Endothelial cell of umbilical vein (primary cell): ENCODE data around the gene CLDN11. TPM values are rescaled to one million over a fixed set of nuclear protein-coding genes. Genes with fewer than 3 reads are reported as not detected.

Experiments used
- BruUV-seq: library from RNA; stranded (reverse); fragments of 400-500 nt; replicated peaks from 2 replicates; lab custom pipeline; 2021; lab: Mats Ljungman, UMichigan
- CTCF ChIA-PET: fragments of 300-600, 350-600 bp; sonication (Branson Sonifier 250); formaldehyde crosslinking; loops from one replicate; lab custom pipeline; 2021; ENCODE audit warnings: antibody characterized with exemption, inconsistent platforms; lab: Charles Lee
- POLR2A ChIA-PET: fragments of 300-600, 350-600 bp; sonication (Branson Sonifier 250); formaldehyde crosslinking; loops from one replicate; lab custom pipeline; 2021; ENCODE audit warnings: antibody characterized with exemption, inconsistent platforms; lab: Charles Lee
- DNase-seq: peaks from one replicate; pipeline ENCODE4 v3.0.0-alpha.2; 2011; ENCODE audit warnings: low read depth, low spot score
- FAIRE-seq: peaks from 2 replicates; lab custom pipeline; 2011; peaks lifted over from hg19 to GRCh38; lab: Jason Lieb, UNC
- H2AFZ ChIP-seq: 2 replicates; pipeline ENCODE4 v1.6.0; 2012; ENCODE audit warnings: low read depth, low read length, control low read depth, inconsistent platforms
- H3K27ac ChIP-seq: 2 replicates; pipeline ENCODE4 v1.5.1; 2011; ENCODE audit warnings: low read depth, mild to moderate bottlenecking, control low read depth, low read length, moderate library complexity; ENCODE audit not compliant: insufficient read depth
- H3K27me3 ChIP-seq, 2 experiments: 2 replicates each; pipeline versions ENCODE4 v1.6.0 to v1.6.1; 2011; ENCODE audit warnings: low read length in 2 of 2, mixed read lengths in 1 of 2; ENCODE audit not compliant: control insufficient read depth in 2 of 2, insufficient read depth in 2 of 2
- H3K36me3 ChIP-seq, 2 experiments: 2 replicates in 1 of 2; 3 replicates in 1 of 2; pipeline ENCODE4 v1.5.1; 2011; ENCODE audit warnings: low read length in 2 of 2, mild to moderate bottlenecking in 1 of 2, moderate library complexity in 1 of 2; ENCODE audit not compliant: control insufficient read depth in 2 of 2, insufficient read depth in 2 of 2; ENCODE audit errors: extremely low read depth in 1 of 2
- H3K4me1 ChIP-seq: 3 replicates; pipeline ENCODE4 v1.5.1; 2011; ENCODE audit warnings: mild to moderate bottlenecking, low read length; ENCODE audit not compliant: control insufficient read depth, insufficient read depth; ENCODE audit errors: extremely low read depth
- H3K4me2 ChIP-seq: 2 replicates; pipeline ENCODE4 v1.6.1; 2011; ENCODE audit warnings: low read length, control low read depth, mixed read lengths; ENCODE audit not compliant: insufficient read depth
- H3K4me3 ChIP-seq, 3 experiments: fragments of 200-600 bp in 1 of 3; sonication (generic), shearing (Covaris generic) in 1 of 3; replicated peaks in 1 of 3; 2 replicates each; pipeline ENCODE4 v1.5.1; 2011 to 2016; ENCODE audit warnings: control low read depth in 3 of 3, low read length in 3 of 3, mild to moderate bottlenecking in 2 of 3, inconsistent platforms in 1 of 3, low read depth in 1 of 3, moderate library complexity in 1 of 3; ENCODE audit not compliant: insufficient read depth in 1 of 3
- H3K79me2 ChIP-seq: 2 replicates; pipeline ENCODE4 v1.6.0; 2012; ENCODE audit warnings: low read length, inconsistent platforms; ENCODE audit not compliant: control insufficient read depth, insufficient read depth
- H3K9ac ChIP-seq: replicated peaks from 2 replicates; pipeline ENCODE3; 2011; ENCODE audit warnings: low read length, control low read depth; ENCODE audit not compliant: insufficient read depth; ENCODE audit errors: extremely low read depth
- H3K9me1 ChIP-seq: replicated peaks from 3 replicates; pipeline ENCODE4 v1.6.0; 2011; ENCODE audit warnings: mild to moderate bottlenecking, low read length; ENCODE audit not compliant: control insufficient read depth, insufficient read depth; ENCODE audit errors: extremely low read depth
- H3K9me3 ChIP-seq: replicated peaks from 2 replicates; pipeline ENCODE4 v1.5.1; 2012; ENCODE audit warnings: low read length, inconsistent platforms; ENCODE audit not compliant: control insufficient read depth, insufficient read depth
- H4K20me1 ChIP-seq: replicated peaks from 2 replicates; pipeline ENCODE3; 2011; ENCODE audit warnings: mild to moderate bottlenecking, low read length; ENCODE audit not compliant: control insufficient read depth, insufficient read depth; ENCODE audit errors: extremely low read depth
- CTCF ChIP-seq, 2 donors: IDR thresholded peaks; 1 replicate in 1 of 2; 2 replicates in 1 of 2; pipeline ENCODE4 v1.5.1; 2011; ENCODE audit warnings: low read length in 2 of 2, mild to moderate bottlenecking in 2 of 2, moderate library complexity in 2 of 2, control low read depth in 1 of 2, inconsistent platforms in 1 of 2, low read depth in 1 of 2; ENCODE audit not compliant: insufficient read depth in 1 of 2; ENCODE audit errors: extremely low read depth in 1 of 2
- EZH2 ChIP-seq: IDR thresholded peaks from 2 replicates; pipeline ENCODE4 v1.6.1; 2012; ENCODE audit warnings: borderline replicate concordance, low read depth, mild to moderate bottlenecking, moderate library complexity, low read length, inconsistent platforms; ENCODE audit not compliant: severe bottlenecking
- FOS ChIP-seq: IDR thresholded peaks from 2 replicates; pipeline ENCODE4 v1.6.1; 2011; ENCODE audit warnings: mild to moderate bottlenecking, low read length, moderate library complexity, borderline replicate concordance; ENCODE audit not compliant: insufficient read depth
- GATA2 ChIP-seq: IDR thresholded peaks from 2 replicates; pipeline ENCODE4 v1.7.0; 2011; ENCODE audit warnings: low read depth, mild to moderate bottlenecking, moderate library complexity, mixed read lengths, low read length; ENCODE audit not compliant: insufficient read length, insufficient read depth
- JUN ChIP-seq: IDR thresholded peaks from 2 replicates; pipeline ENCODE4 v1.6.1; 2011; ENCODE audit warnings: borderline replicate concordance, low read depth; ENCODE audit not compliant: insufficient read length, insufficient read depth
- MAX ChIP-seq: IDR thresholded peaks from 2 replicates; pipeline ENCODE4 v1.6.1; 2011; ENCODE audit not compliant: insufficient read depth, insufficient read length
- MYC ChIP-seq: IDR thresholded peaks from one replicate; pipeline ENCODE4 v1.6.1; 2011; ENCODE audit warnings: mild to moderate bottlenecking, low read depth, low read length
- POLR2A ChIP-seq: IDR thresholded peaks from 2 replicates; pipeline ENCODE4 v1.6.1; 2012; ENCODE audit warnings: low read depth, mild to moderate bottlenecking, control low read depth, low read length
- POLR2AphosphoS5 ChIP-seq: IDR thresholded peaks from 2 replicates; pipeline ENCODE4 v1.6.1; 2012; ENCODE audit warnings: low read depth, mild to moderate bottlenecking, control low read depth, low read length, moderate library complexity; ENCODE audit not compliant: insufficient read depth
- dilution Hi-C: fragments of 300-500 bp; cut with MboI; formaldehyde crosslinking; loops from one replicate; pipeline ENCODE4 v1.15.0; 2019; ENCODE audit warnings: low sequenced_read_pairs; ENCODE audit not compliant: extremely low pct_ligation_motif_present
- intact Hi-C: fragments of 100-400 bp; cut with micrococcal nuclease; formaldehyde crosslinking; loops from one replicate; pipeline ENCODE4 v1.10.0; 2022
- polyA plus RNA-seq, 4 experiments: library from polyadenylated mRNA; depleted of rRNA in 3 of 4; stranded (reverse) in 3 of 4; unstranded in 1 of 4; fragments of >200 nt; gene quantifications; 2 replicates each; pipeline versions ENCODE4 v1.2.1 to v1.2.3, GENCODE V29; 2011 to 2012; ENCODE audit warnings: missing spikeins in 1 of 4
- total RNA-seq: library from RNA; stranded (reverse); gene quantifications from 2 replicates; pipeline ENCODE4 v1.2.3, GENCODE V29; 2021

Gene CLDN11
- total and polyA plus RNA-seq, 2 donors (not counting 3 experiments of a cell fraction or from before 2014, with no cell fraction given), result 147 to 395 TPM

- no peaks in the 10 kb centered on the region for H3K9me3 ChIP-seq
- no peak overlapping the region for H3K9ac ChIP-seq
- no TSS peak for BruUV-seq
- CTCF ChIA-PET, result interaction anchor here (1.5 to 5.8 kb wide), 2 partner anchors 14 to 383 kb away, joined by 7 to 25 read pairs; no protein-coding TSS in a partner anchor
- no peak overlapping the region for H3K4me2 ChIP-seq
- no peak for DNase-seq
- H3K27ac ChIP-seq, result no peak overlapping the region
- no peak for FAIRE-seq
- H2AFZ ChIP-seq, result no peak overlapping the region
- H3K36me3 ChIP-seq, result peaks cover 3 to 13% of the 10 kb centered on the region in 2 experiments
- H3K79me2 ChIP-seq, result peaks cover 90% of the 10 kb centered on the region
- H4K20me1 ChIP-seq, result no peaks in the 10 kb centered on the region
- no peak overlapping the region for H3K4me3 ChIP-seq
- no peaks in the 10 kb centered on the region for H3K27me3 ChIP-seq
- POLR2A ChIA-PET, result interaction anchor here (0.7 kb wide), 1 partner anchor 294 kb away, joined by 7 read pairs; no protein-coding TSS in a partner anchor
- peaks cover 36% of the 10 kb centered on the region for H3K4me1 ChIP-seq
- intact Hi-C loops (no loop called here), dilution Hi-C loops (no loop called here)
- no peak for TF ChIP-seq CTCF (IDR thresholded peaks at IDR 0.05; ENCODE audit: extremely low read depth in 1 of 2, insufficient read depth in 1 of 2, low read depth in 1 of 2, low read length in 2 of 2)
- TF ChIP-seq EZH2, result no peak
- TF ChIP-seq MYC, result no peak
- no peak for TF ChIP-seq POLR2A
- TF ChIP-seq JUN, result no peak
- no peak for TF ChIP-seq MAX
- TF ChIP-seq FOS, result no peak
- no peak for TF ChIP-seq GATA2
- no peak for TF ChIP-seq POLR2AphosphoS5
- H3K9me1 ChIP-seq, result no peaks in the 10 kb centered on the region
These were observed 9.4 kb downstream of the CLDN11 start for GRCh38 chr3:170428095-170428494.
